SU-DHL-6 (cell line): ENCODE measurements around the gene ELF4.

Experiments used
- H2AFZ ChIP-seq: fragments of 200-600 bp; sonication (generic); 2 replicates; pipeline ENCODE4 v1.6.1; 2014; ENCODE audit warnings: low read depth, mild to moderate bottlenecking, moderate library complexity, mixed read lengths, antibody characterized with exemption, low read length; ENCODE audit not compliant: severe bottlenecking
- H3F3A ChIP-seq: fragments of 200-600 bp; shearing (Covaris generic); 2 replicates; pipeline ENCODE4 v1.6.0; 2016; ENCODE audit warnings: antibody characterized with exemption, mild to moderate bottlenecking; ENCODE audit not compliant: insufficient read depth
- H3K27ac ChIP-seq: fragments of 200-600 bp; sonication (generic); 2 replicates; pipeline ENCODE4 v1.5.1; 2016; ENCODE audit warnings: low read depth, mild to moderate bottlenecking, low read length, moderate library complexity, mixed read lengths
- H3K27me3 ChIP-seq: fragments of 200-600 bp; sonication (generic), shearing (Covaris generic); 2 replicates; pipeline ENCODE4 v1.6.0; 2014; ENCODE audit warnings: mild to moderate bottlenecking, low read length
- H3K36me3 ChIP-seq: fragments of 200-600 bp; sonication (generic); 2 replicates; pipeline ENCODE4 v1.6.1; 2014; ENCODE audit warnings: mild to moderate bottlenecking, low read length, mixed read lengths
- H3K4me2 ChIP-seq: fragments of 300-600, 200-600 bp; shearing (Covaris generic), sonication (generic); 2 replicates; pipeline ENCODE4 v1.6.0; 2014; ENCODE audit warnings: low read length, low read depth, mild to moderate bottlenecking; ENCODE audit not compliant: poor library complexity, severe bottlenecking
- H3K4me3 ChIP-seq: fragments of 200-600 bp; sonication (generic); 2 replicates; pipeline ENCODE4 v1.5.1; 2014; ENCODE audit warnings: antibody characterized with exemption, low read length, mild to moderate bottlenecking, mixed read lengths; ENCODE audit not compliant: insufficient read depth, poor library complexity, severe bottlenecking
- H3K79me2 ChIP-seq: fragments of 200-600 bp; sonication (generic); 2 replicates; pipeline ENCODE4 v1.6.1; 2014; ENCODE audit warnings: mild to moderate bottlenecking, low read length, moderate library complexity; ENCODE audit not compliant: insufficient read depth
- H3K9ac ChIP-seq: fragments of 200-600 bp; sonication (generic); 2 replicates; pipeline ENCODE4 v1.7.0; 2014; ENCODE audit warnings: mild to moderate bottlenecking, low read length
- H3K9me2 ChIP-seq: fragments of 200-600 bp; sonication (generic); replicated peaks from 2 replicates; pipeline ENCODE4 v1.6.1; 2014; ENCODE audit warnings: low read length; ENCODE audit not compliant: insufficient read depth
- H3K9me3 ChIP-seq: fragments of 200-600 bp; sonication (generic); 2 replicates; pipeline ENCODE4 v1.6.1; 2014; ENCODE audit warnings: low read length, mixed read lengths; ENCODE audit not compliant: insufficient read depth
- H4K20me1 ChIP-seq: fragments of 200-600 bp; sonication (generic); 2 replicates; pipeline ENCODE4 v1.6.1; 2014; ENCODE audit warnings: low read depth, mild to moderate bottlenecking, antibody characterized with exemption, low read length, moderate library complexity, mixed read lengths
- CTCF ChIP-seq: fragments of 200-600 bp; sonication (generic); IDR thresholded peaks from one replicate; pipeline ENCODE4 v1.5.1; 2017; ENCODE audit warnings: antibody characterized with exemption, mild to moderate bottlenecking, low read length, moderate library complexity; ENCODE audit not compliant: insufficient read depth, poor library complexity, severe bottlenecking
- EZH2phosphoT487 ChIP-seq: fragments of 200-600 bp; sonication (generic), shearing (Covaris generic); conservative IDR thresholded peaks from 2 replicates; pipeline ENCODE4 v1.6.1; 2018; ENCODE audit warnings: mild to moderate bottlenecking, antibody characterized with exemption, low read length, moderate library complexity, mixed read lengths

Gene ELF4

DNA sequence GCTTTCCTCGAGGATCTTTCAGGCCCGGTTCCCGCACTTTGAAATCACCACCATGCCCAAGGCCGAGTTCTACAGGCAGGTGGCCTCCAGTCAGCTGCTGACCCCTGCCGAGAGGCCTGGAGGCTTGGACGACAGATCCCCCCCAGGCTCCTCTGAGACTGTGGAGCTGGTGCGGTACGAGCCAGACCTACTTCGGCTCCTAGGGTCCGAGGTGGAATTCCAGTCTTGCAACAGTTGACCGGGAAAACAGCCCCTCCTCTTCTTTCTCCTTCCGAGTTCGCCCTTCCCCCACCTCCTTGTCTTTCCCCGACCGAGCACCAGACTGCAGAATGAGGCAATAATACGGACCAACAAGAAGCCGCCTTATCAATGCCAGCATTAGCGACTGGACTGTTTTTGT lies 54.4 kb downstream of the ELF4 start:
- Histone ChIP-seq H3K9ac (no peak overlapping the region), H3K27me3 (no peaks in the 10 kb centered on the region), H3K9me3 (no peaks in the 10 kb centered on the region), H3F3A (no peaks in the 10 kb centered on the region), H3K36me3 (no peaks in the 10 kb centered on the region), H3K27ac (no peak overlapping the region), H3K4me2 (no peak overlapping the region), H4K20me1 (no peaks in the 10 kb centered on the region), H3K4me3 (no peak overlapping the region), H3K79me2 (no peaks in the 10 kb centered on the region), H3K9me2 (no peaks in the 10 kb centered on the region), H2AFZ (no peak overlapping the region)
- TF ChIP-seq EZH2phosphoT487 (no peak), CTCF (no peak)

GRCh38 chrX:130055103-130055502 lies 55.2 kb downstream of the ELF4 start:
- H3K27me3 ChIP-seq, result no peaks in the 10 kb centered on the region
- H3K4me2 ChIP-seq, result no peak overlapping the region
- H3K27ac ChIP-seq, result no peak overlapping the region

DNA sequence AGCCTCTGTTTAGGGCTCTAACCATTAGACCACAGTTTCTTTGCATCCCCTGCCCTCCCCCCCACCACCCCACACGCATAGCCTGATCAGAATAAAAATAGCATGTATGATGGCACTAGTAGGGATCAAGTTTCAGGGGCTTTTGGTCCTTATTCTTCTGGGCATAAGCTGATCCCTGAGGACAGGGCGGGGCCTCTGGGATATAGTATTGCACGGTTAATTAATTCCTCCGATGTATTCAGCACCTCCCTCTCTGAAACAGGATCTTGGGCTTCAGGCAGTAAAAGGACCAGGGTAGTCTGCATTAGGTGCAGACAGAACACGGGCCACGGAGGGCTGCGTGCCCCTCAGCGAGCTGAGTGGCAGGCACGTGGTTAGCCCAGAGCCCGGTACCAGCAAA lies 57.1 kb downstream of the ELF4 start:
- no peak overlapping the region for H3K27ac ChIP-seq
- no peaks in the 10 kb centered on the region for H3K27me3 ChIP-seq
- no peak overlapping the region for H3K4me2 ChIP-seq
- no peak overlapping the region for H3K4me3 ChIP-seq
- H3K9ac ChIP-seq, result no peak overlapping the region
- no peaks in the 10 kb centered on the region for H4K20me1 ChIP-seq
- TF ChIP-seq CTCF, result no peak
- TF ChIP-seq EZH2phosphoT487, result no peak
- H3K9me3 ChIP-seq, result no peaks in the 10 kb centered on the region
- no peak overlapping the region for H2AFZ ChIP-seq
- no peaks in the 10 kb centered on the region for H3F3A ChIP-seq
- no peaks in the 10 kb centered on the region for H3K36me3 ChIP-seq
- H3K79me2 ChIP-seq, result no peaks in the 10 kb centered on the region
- H3K9me2 ChIP-seq, result no peaks in the 10 kb centered on the region

More at GRCh38 chrX:130055103-130055502, 55.2 kb downstream of the ELF4 start:
- H2AFZ ChIP-seq, result no peak overlapping the region
- H3K9me2 ChIP-seq, result no peaks in the 10 kb centered on the region
- no peaks in the 10 kb centered on the region for H4K20me1 ChIP-seq
- H3K36me3 ChIP-seq, result no peaks in the 10 kb centered on the region
- H3K9me3 ChIP-seq, result no peaks in the 10 kb centered on the region
- TF ChIP-seq CTCF (no peak), EZH2phosphoT487 (no peak)
- no peak overlapping the region for H3K9ac ChIP-seq
- H3F3A ChIP-seq, result no peaks in the 10 kb centered on the region
- H3K4me3 ChIP-seq, result no peak overlapping the region
- no peaks in the 10 kb centered on the region for H3K79me2 ChIP-seq
